Stimulated activated CD4-positive, alpha-beta T cell treated with anti-CD3 and anti-CD28 coated beads, Interleukin-15, amount 100 ng/mL, for 24 hours (primary cell): ENCODE measurements around the gene CLDN34.
A peak's percentile ranks its signal among the peaks of the same experiment; 100 is the strongest.

Experiments
- DNase-seq: peaks from one replicate; pipeline ENCODE4 v3.0.0-alpha.2; 2020

CLDN34 gene, protein sequence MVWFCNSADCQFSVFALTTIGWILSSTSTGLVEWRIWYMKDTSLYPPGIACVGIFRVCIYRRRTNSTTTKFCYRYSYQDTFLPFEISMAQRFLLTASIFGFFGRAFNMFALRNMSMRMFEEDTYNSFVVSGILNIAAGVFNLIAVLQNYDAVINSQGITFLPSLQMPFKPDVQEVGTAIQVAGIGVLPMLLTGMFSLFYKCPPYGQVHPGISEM

DNA sequence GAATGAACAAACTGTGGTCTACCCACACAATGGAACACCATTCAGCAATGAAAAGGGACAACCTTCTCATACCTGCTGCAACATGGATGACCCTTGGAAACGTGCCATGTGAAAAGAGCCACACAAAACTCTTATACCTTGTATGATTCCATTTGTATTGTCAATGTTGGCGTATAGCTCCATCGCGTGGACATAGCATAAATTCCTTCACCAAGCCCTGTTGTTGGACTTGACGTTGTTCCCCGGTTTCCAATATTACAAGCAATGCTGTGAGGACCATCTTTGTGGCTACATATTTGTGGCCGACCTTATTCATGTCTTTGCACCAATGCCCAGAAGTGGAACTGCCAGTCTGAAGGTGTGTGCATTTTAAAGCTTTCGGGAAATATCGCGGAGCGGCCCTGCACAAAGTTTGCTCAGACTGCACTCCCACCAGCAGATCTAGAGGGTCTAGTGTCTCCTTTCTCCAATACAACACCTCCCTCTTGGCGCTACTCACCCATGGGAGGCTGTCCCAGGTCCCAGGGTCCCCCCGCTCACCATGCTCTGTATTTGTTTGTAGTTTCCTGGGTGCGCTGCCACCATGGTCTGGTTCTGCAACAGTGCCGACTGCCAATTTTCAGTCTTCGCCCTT lies at the start of gene CLDN34:
TSS of gene CLDN34 (plus strand) at position 584 of the 634 bp plus-strand sequence. CDS start at position 584, 0 bp downstream.
- DNase-seq: no peak

DNA sequence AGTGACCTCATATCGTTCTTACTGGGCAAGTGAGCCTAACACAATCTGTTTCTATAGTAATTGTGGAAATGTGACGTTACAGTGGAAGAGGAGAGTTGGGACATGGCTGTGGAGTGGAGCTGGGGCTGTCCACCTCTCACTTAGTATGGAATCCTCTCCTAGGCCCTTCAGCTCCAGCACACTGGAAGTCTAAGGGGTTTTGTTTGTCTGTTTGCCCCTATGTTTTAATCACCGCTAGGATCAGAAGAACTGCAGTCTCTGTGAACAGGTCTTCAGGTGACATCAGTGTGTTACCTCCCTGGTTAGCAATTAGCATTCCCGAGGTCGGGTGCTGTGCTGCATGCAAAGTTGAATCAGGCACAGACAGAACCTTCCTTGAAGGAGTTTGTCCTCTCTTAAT lies 49.3 kb upstream of the CLDN34 start:
- no peak for DNase-seq

DNA sequence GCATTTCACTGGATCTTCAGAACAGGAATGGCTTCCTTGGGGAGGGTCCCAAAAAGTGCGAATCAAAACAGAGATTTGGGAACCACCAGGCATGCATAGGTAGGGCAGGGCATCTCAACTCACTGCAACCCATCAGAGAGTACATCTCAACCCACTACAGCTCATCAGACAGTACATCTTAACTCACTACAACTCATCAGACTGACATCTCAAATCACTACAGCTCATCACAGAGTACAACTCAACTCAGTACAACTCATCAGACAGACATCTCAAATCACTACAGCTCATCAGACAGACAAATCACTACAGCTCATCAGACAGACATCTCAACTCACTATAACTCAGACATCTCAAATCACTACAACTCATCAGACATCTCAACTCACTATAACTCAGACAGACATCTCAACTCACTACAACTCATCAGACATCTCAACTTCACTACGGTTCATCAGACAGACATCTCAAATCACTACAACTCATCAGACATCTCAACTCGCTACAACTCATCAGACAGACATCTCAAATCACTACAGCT lies 47.5 kb upstream of the CLDN34 start:
- DNase-seq: no peak

DNA sequence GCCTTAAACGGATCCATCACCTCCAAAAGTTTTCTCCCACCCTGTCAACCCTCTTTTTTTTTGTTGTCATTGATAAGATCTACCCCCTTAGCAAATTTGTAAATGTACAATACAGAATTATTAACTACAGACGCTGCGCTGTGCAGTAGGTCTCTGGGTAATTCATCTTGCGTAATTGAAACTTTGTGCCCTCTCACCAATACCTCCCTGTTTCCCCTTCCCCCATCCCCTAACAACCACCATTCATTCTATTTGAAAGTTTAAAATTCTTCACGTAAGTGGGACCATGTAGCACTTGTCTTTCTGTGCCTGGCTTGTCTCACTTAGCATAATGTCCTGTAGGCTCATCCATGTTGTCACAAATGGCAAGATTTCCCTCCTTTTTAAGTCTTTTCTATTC lies 45.8 kb upstream of the CLDN34 start:
- no peak for DNase-seq

DNA sequence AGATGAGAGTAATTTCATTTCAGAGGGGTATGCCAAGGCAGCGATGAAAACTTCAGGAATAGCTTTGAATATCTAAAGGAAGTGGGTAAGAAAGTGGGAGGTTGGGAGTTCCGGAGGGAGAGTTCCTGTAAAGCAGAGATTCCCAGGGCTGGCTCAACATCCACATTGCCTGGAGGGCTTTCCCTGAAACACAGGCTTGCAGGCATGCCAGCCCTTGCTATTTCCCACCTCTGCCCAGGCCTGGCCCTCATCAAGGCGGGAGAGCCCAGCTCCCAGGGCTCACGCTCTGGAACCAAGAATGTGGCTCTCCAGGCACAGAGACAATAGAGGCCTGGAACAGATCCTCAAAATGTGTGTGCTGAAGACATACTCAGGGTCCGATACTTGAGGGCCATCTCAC lies 43.8 kb upstream of the CLDN34 start:
- no peak for DNase-seq

DNA sequence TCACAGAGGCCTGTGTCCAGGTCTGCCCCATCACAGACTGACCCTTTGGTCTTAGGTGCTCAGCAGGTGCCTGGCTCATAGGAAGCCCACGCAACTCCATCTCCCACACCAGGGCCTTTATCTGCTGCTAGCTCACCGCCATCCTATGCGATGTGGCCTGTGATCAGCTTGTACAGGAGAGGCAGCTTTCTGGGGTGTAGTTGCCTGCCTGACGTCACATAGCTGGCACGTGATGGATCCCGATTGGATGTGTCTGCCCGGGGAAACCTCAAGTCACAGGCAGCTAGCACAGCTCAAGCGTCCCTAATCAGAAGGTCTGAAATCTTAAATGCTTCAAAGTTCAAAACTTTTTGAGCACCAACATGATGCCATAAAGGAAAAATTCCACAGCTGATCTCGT lies 41.2 kb upstream of the CLDN34 start:
- DNase-seq: no peak

DNA sequence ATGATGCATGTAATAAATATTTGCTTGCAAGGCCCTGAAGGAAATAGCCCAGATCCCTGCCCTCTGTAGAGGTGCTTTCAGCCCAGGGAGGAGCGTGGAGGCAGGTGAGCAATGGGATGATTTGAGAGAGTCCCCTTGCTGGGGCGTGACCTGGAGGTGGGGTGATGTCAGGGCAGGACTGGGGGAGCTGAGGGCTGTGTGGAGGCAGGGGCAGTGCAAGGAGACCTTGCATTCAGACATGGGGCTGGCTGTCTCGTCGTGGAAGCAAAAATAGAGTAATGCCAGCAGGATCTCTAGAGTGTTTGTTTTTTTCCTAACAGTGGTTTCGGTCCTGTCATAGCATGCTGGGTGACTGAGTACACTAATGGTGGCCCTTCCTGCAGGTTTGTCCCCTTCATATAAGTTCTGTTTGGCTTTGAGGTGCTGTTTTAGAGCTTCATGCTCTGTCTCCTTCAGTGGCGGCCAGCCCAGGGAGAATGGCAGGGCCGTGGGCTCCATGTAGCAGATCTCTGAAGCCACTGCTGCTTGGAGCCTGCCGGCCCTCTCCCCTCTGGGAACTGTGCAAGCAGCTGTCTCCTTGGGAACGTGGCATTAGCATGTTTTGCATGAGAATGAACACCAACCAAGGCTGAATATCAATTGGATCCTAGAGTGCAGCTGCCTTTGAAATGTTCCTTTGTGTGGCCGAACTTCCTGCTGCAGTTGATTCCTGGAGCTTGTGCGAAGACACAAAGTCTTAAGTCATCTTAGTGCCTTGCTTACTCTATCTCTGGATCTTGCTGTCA lies 39.3 kb upstream of the CLDN34 start:
- DNase-seq: no peak

DNA sequence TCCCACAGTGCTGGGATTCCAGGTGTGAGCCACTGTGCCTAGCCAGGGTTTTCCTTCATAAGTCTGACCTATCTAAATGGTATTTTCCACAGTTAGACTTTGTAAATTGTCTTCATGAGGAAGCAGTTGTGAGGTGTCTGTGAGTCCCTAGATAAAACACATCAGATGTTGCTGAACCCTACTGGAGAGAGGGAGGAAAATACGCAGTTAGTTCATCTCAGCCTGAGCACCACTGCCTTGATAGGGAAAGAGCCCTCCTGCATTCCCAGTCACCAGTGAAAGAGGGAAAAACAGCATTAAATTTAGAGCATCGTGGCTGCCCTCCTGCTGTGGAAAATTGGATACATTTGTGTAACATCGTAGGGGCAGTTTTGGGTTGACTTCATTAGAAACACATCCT lies 31.7 kb upstream of the CLDN34 start:
- DNase-seq: no peak

DNA sequence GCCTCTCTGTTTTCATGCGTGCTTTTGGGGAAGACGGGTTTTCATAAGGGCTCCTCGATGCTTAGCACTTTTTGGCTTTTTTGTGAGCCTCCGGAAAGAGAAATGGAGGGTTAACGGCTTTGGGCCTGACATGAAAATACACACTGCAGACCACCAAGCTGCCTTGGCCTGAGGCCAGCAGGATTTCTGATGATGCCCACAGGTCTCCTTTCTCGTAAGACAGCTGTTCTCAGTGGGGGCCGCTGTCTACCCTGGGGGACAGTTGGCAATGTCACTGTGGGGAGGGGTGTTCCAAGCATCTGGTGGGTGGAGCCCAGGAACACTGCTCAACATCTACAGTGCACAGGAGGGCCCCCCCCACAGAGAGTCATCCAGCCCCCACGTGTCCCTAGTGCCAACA lies 29.4 kb upstream of the CLDN34 start:
- DNase-seq: no peak

DNA sequence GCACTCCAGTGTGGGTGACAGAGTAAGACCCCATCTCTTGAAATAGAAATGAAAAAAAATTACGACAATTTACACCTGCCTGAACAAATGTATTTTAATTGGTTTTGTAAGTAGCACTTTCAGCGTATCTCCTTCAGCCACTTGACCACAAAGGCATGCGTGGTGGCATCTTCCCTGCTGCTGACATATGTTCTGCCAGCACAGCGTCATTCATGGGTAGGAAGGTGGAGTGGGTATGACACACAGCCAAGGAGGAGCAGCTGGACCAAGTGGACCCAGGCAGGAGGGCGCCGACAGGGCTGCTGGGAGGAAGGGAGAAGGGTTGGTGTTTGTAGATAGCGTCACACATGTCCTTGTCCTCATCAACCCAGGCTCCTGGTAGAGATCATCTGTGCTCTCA lies 28.6 kb upstream of the CLDN34 start:
- DNase-seq: no peak

DNA sequence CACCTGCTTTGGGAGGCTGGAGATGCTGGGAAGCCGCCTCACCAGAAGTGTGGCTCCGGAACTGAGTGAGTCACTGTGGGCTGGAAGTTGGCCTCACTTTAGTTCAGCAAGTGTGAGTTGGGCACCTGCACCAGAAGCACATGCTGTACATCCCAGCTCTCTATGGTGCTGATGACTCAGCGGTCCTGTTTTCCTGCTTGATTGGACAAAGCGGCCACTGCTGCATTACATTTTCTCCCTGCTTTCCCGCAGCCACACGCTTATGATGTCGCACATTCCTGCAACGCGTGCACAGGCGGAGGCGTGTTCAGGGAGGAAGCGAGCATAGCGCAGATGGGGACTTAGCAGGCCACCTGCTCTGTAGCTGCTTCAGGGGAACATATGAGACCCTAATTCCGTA lies 26.7 kb upstream of the CLDN34 start:
- peak; percentile 3 for DNase-seq

DNA sequence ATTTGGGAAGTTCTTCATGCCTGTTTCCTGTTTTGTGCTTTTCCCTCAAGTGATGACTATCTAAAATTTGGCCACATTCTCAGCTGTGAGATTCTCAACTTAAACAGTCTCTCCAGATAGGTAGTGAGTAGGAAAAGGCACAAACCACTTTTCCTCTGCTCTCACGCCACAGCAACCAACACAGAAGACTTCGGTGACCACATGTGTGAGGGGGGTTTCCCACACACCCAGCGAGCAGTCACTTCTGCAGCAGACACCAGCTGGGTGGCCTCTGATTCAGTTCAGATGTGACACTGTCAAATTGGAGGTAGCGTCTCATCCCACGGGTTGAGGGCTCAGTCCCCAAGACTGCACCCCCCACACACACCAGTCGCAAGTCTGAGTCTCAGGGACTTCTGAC lies 25.1 kb upstream of the CLDN34 start:
- DNase-seq: peak; percentile 83

DNA sequence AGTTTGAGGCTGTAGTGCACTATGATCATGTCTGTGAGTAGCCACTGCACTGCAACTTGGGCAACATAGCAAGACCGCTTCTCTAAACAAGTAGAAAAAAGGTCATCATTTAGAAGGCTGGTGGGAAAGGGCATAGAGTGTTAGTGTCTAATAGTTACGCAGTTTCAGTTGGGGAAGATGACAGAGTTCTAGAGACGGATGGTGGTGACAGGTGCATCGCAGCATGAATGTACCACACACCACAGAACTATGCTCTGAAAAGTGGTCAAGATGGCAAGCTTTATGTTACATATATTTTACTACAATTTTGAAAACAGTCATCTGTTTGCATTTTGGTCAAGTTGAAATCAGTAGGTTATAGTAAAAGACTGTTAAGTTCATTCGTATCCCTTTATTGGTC lies 23.7 kb upstream of the CLDN34 start:
- DNase-seq: no peak

DNA sequence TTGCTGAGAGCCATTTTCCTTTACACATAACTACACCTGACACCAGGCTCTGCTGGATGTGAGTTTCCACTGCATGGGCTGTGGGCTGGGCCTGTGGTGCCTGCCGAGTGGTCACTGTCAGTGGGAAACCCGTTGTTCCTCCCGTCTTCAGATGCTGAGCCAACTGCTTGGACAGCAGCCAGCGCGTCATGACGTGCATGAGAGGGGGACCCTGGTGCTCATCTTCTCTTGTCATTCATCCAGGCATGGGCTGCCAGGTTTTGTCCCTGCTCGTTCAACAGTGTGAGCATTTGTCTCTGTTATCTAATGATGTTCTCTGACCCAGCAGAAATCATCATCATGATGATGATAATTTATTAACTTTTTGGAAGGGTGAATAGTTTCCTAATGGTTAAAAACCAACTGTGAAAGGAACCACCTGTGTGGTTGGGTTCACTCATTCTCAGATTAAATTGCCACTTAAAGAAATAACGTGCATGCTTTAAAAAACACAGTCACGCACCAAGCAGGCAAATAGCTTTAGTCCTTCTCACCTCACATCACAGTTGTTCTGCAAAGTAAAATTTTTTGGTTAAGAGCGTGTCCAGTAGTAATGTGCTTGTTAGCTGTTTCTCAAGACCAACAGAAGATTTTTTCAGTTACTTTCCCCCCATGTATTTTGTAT lies 19.9 kb upstream of the CLDN34 start:
- DNase-seq: no peak

DNA sequence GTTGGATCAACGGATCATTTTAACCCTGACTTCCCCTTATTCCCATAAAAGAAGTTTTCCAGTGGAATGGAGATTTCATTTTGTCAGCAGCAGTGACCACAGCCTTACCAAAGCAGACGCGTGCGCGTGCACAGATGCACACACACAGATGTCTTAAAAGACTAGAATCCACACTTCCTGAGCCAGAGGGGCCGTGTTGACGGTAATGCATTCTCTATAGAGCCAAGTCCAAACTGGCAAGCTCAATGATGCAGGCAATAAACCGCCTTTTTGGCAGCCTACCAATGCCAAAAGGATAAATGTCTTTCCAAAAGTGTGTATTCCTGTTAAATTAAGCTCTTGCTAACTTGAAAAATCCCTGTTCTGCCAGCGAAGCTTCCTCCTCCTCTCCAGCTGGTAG lies 18.8 kb upstream of the CLDN34 start:
- no peak for DNase-seq

DNA sequence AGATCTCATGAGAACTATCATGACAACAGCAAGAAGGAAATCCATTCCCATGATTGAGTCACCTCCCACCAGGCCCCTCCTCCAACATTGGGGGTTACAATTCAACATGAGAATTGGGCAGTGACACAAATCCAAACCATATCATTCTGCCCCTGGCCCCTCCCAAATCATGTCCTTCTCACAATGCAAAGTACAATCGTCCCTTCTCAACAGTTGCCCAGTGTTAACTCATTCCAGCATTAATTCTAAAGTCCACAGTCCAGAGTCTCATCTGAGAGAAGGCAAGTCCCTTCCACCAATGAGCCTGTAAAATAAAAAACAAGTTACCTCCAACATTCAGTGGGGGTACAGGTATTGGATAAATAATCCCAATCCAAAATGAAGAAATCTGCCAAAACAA lies 14.9 kb upstream of the CLDN34 start:
- no peak for DNase-seq

DNA sequence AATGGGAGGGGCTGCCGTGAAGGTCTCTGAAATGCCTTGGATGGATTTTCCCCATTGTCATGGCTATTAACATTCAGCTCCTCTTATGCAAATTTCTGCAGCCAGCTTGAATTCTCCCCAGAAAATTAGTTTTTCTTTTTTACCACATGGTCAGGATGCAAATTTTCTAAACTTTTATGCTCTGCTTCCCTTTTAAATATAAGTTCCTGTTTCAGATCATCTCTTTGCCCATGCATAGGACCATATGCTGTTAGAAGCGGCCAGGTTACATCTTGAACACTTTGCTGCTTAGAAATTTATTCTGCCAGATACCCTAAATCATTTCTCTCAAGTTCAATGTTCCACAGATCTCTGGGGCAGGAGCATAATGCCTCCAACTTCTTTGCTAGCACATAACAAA lies 13.8 kb upstream of the CLDN34 start:
- no peak for DNase-seq

DNA sequence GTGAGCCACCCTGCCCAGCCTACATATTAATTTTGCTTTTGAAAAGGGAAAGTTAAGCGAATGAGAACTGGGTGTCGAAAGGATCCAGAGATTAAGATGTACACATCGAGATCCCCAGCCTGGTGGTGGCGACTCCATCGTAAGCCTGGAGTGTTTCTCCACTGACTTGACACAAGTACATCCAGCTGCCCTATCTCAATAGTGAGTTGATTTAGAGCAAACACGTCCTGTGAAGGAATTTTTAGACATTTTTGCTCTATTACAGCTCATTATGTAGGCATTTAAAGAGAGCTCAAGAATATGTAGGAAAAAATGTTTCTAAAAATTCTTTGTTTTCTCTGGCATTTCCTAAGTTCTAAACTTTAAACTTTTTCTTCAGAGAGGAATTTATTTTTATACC lies 11.7 kb upstream of the CLDN34 start:
- DNase-seq: no peak

DNA sequence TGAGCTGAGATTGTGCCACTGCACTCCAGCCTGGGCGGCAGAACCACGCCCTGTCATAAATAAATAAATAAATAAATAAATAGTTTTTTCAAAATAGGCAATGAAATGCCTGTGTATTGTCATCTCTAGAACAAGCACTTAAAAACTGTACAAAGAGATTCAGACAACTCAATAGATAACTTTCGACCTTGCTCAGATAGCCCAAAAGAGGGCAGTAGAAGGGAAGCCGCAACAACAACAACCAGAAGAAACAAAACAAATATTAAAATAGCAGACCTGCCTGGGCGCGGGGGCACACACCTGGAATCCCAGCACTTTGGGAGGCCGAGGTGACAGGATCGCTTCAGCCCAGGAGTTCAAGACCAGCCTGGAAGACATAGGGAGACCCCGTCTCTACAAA lies 9.4 kb upstream of the CLDN34 start:
- no peak for DNase-seq

DNA sequence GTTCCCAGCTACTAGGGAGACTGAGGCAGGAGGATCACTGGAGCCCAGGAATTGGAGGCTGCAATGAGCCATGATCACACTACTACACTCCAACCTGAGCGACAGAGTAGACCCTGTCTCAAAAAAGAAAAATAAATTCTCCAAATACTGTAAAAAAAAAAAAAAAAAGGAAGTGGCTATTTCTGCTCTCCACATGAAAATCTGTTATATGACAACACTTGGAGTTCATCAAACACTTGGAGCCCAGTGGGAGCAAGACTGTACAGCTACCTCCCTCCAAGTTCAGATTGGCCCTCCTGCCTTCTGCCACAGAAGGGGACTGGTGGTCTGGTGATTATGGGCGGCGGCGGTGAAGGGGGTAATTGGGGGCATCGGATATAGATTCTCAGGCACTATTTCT lies 9.0 kb upstream of the CLDN34 start:
- DNase-seq: no peak

DNA sequence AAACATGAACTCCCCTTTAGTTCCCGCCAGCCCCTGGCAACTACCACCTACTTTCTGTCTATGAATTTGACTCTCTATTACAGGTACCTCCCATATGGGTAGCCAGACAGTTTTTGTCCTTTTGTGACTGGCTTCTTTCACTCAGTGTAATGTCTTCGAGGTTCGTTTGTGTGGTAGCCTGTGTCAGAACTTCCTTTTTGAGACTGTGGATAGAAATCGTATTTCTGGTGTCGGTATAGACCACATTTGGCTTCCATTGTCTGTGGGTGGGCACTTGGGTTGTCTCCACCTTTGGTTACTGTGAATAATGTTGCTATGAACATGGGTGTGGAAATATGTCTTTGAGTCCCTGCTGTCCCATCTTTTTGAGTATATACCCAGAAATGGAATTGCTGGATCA lies 5.4 kb upstream of the CLDN34 start:
- no peak for DNase-seq

DNA sequence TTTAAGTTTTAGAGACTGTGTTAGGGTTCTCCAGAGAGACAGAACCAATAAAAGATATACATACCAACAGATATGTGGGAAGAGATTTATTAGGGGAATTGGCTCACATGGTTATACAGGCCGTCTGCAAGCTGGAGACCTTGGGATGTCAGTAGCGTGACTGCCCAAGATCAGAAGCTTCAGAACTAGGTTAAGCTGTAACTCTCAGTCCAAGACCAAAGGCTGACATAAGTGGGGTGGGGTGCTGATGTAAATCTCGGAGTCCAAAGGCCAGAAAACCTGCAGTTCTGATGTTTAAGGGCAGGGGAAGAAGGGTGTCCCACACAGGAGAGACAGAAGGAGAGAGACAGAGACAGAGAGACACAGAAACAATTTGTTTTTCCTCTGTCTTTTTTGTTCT lies 10.5 kb downstream of the CLDN34 start:
- DNase-seq: no peak

DNA sequence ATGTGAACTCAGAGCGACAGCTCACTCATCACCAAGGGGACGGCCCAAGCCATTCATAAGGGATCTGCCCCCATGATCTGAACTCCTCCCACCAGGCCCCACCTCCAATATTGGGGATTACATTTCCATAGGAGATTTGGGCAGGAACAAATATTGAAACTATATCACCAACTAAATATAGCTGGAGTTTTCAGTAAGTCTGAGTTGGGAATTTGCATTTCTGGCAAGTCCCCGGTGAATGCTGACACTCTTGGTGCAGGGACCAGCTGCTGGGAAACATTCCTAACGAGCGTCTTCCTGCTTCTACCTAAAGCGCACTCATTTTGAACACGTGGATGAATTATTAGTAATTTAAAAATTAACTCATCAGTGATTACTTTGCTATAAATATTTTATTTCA lies 13.2 kb downstream of the CLDN34 start:
- no peak for DNase-seq

DNA sequence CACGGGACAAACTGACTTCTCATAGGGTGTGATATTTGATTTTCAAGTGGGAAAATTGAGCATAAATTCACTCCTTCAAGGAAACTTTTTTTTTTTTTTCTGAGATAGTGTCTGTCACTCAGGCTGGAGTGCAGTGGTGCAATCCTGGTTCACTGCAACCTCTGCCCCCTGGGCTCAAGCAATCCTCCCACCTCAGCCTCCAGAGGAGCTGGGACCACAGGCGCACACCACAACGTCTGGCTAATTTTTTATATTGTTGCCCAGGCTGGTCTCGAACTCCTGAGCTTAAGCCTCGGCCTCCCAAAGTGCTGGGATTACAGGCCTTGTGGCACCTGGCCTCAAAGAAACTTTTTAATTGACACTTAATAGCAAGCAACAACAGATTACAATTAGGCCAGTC lies 13.8 kb downstream of the CLDN34 start:
- no peak for DNase-seq
